H1 (cell line): ENCODE data around the gene PTPRG. TPM values are rescaled to one million over a fixed set of nuclear protein-coding genes. Genes with fewer than 3 reads are reported as not detected.

Experiments
- CTCF ChIA-PET: fragments of 300-600 bp; sonication (Branson Sonifier 250); formaldehyde crosslinking; loops from one replicate; lab custom pipeline; 2021; ENCODE audit not compliant: partially characterized antibody; lab: Charles Lee
- POLR2A ChIA-PET: fragments of 300-600 bp; sonication (Branson Sonifier 250); formaldehyde crosslinking; loops from one replicate; lab custom pipeline; 2021; ENCODE audit warnings: inconsistent platforms; ENCODE audit not compliant: partially characterized antibody; lab: Charles Lee
- DNase-seq, 2 experiments: peaks; one replicate each; pipeline versions ENCODE4 v3.0.0 to v3.0.0-alpha.2; 2010 to 2022; ENCODE audit warnings: low spot score in 2 of 2, low read depth in 1 of 2, mixed read lengths in 1 of 2
- FAIRE-seq: peaks from 2 replicates; lab custom pipeline; 2011; peaks lifted over from hg19 to GRCh38; lab: Jason Lieb, UNC
- H2AFZ ChIP-seq: 2 replicates; pipeline ENCODE4 v1.8.1; 2012; ENCODE audit warnings: low read length, inconsistent platforms
- H2AK5ac ChIP-seq: 2 replicates; pipeline ENCODE4 v1.6.1; 2013; ENCODE audit warnings: low read depth, low read length
- H2BK120ac ChIP-seq: replicated peaks from 2 replicates; pipeline ENCODE3; 2013; ENCODE audit warnings: low read depth, low read length, inconsistent platforms
- H2BK12ac ChIP-seq: 2 replicates; pipeline ENCODE4 v1.6.1; 2013; ENCODE audit warnings: low read depth, low read length
- H2BK15ac ChIP-seq: 2 replicates; pipeline ENCODE4 v1.6.1; 2013; ENCODE audit warnings: low read length
- H2BK20ac ChIP-seq: 2 replicates; pipeline ENCODE4 v1.6.1; 2013; ENCODE audit warnings: low read length
- H2BK5ac ChIP-seq: 2 replicates; pipeline ENCODE4 v1.6.1; 2013; ENCODE audit warnings: low read depth, low read length
- H3K14ac ChIP-seq: 2 replicates; pipeline ENCODE4 v1.6.1; 2013; ENCODE audit warnings: inconsistent platforms; ENCODE audit not compliant: insufficient read length
- H3K18ac ChIP-seq: 2 replicates; pipeline ENCODE4 v1.6.1; 2013; ENCODE audit warnings: low read length; ENCODE audit errors: extremely low read depth
- H3K23ac ChIP-seq: 2 replicates; pipeline ENCODE4 v1.6.1; 2013; ENCODE audit warnings: inconsistent platforms; ENCODE audit not compliant: insufficient read length
- H3K23me2 ChIP-seq: 2 replicates; pipeline ENCODE4 v1.6.1; 2013; ENCODE audit warnings: low read depth, low read length
- H3K27ac ChIP-seq: 2 replicates; pipeline ENCODE4 v1.6.1; 2011; ENCODE audit warnings: low read depth, low read length, inconsistent platforms
- H3K27me3 ChIP-seq, 4 experiments: replicated peaks in 1 of 4; 1 replicate in 1 of 4; 2 replicates in 3 of 4; pipeline versions ENCODE4 v1.6.1 to v1.8.1; 2011 to 2013; ENCODE audit warnings: low read length in 3 of 4, mild to moderate bottlenecking in 3 of 4, inconsistent platforms in 2 of 4, mixed read lengths in 2 of 4, moderate library complexity in 1 of 4; ENCODE audit not compliant: control insufficient read depth in 3 of 4, insufficient read depth in 3 of 4; ENCODE audit errors: extremely low read depth in 1 of 4
- H3K36me3 ChIP-seq, 4 experiments: 2 replicates each; pipeline versions ENCODE4 v1.6.1 to v1.8.1; 2011 to 2013; ENCODE audit warnings: mild to moderate bottlenecking in 4 of 4, low read length in 3 of 4, moderate library complexity in 2 of 4, control low read depth in 1 of 4, inconsistent platforms in 1 of 4; ENCODE audit not compliant: insufficient read depth in 4 of 4, control insufficient read depth in 2 of 4
- H3K4ac ChIP-seq: replicated peaks from 2 replicates; pipeline ENCODE3; 2013; ENCODE audit warnings: low read length, low read depth, mixed read lengths, inconsistent platforms; ENCODE audit not compliant: insufficient read length
- H3K4me1 ChIP-seq, 4 experiments: replicated peaks in 1 of 4; 1 replicate in 1 of 4; 2 replicates in 3 of 4; pipeline versions ENCODE4 v1.6.1 to v1.8.1; 2011 to 2013; ENCODE audit warnings: low read length in 3 of 4, inconsistent platforms in 2 of 4, mixed read lengths in 1 of 4; ENCODE audit not compliant: insufficient read depth in 4 of 4, control insufficient read depth in 3 of 4
- H3K4me2 ChIP-seq, 2 experiments: 2 replicates each; pipeline versions ENCODE4 v1.6.1 to v1.8.1; 2011 to 2013; ENCODE audit warnings: low read depth in 2 of 2, low read length in 2 of 2, control low read depth in 1 of 2, inconsistent platforms in 1 of 2, mild to moderate bottlenecking in 1 of 2; ENCODE audit not compliant: insufficient read depth in 1 of 2
- H3K4me3 ChIP-seq, 4 experiments: fragments of 200-600, 300-600 bp in 1 of 4; sonication (generic), shearing (Covaris generic), sonication (Bioruptor Twin) in 1 of 4; 2 replicates each; pipeline versions ENCODE4 v1.5.1 to v1.8.1; 2011 to 2016; ENCODE audit warnings: low read length in 4 of 4, low read depth in 3 of 4, control low read depth in 2 of 4, inconsistent platforms in 2 of 4, mild to moderate bottlenecking in 2 of 4, mixed read lengths in 1 of 4, moderate library complexity in 1 of 4; ENCODE audit not compliant: insufficient read depth in 2 of 4; ENCODE audit errors: extremely low read depth in 1 of 4
- H3K56ac ChIP-seq: replicated peaks from 2 replicates; pipeline ENCODE3; 2013; ENCODE audit warnings: low read depth, mild to moderate bottlenecking, mixed read lengths, low read length, inconsistent platforms; ENCODE audit not compliant: insufficient read length
- H3K79me1 ChIP-seq: 2 replicates; pipeline ENCODE4 v1.6.1; 2013; ENCODE audit warnings: low read depth, low read length, control low read depth
- H3K79me2 ChIP-seq, 2 experiments: 2 replicates each; pipeline versions ENCODE4 v1.6.1 to v1.8.1; 2012 to 2013; ENCODE audit warnings: low read length in 2 of 2, mild to moderate bottlenecking in 2 of 2, inconsistent platforms in 1 of 2; ENCODE audit not compliant: insufficient read depth in 2 of 2, control insufficient read depth in 1 of 2
- H3K9ac ChIP-seq, 4 experiments: replicated peaks in 1 of 4; 1 replicate in 1 of 4; 2 replicates in 3 of 4; pipeline versions ENCODE4 v1.6.1 to v1.8.1; 2011 to 2013; ENCODE audit warnings: low read depth in 3 of 4, low read length in 3 of 4, control low read depth in 2 of 4, mild to moderate bottlenecking in 2 of 4, moderate library complexity in 2 of 4, inconsistent platforms in 1 of 4; ENCODE audit errors: extremely low read depth in 1 of 4
- H3K9me3 ChIP-seq, 2 experiments: 2 replicates each; pipeline versions ENCODE4 v1.6.1 to v1.8.1; 2012 to 2013; ENCODE audit warnings: mild to moderate bottlenecking in 2 of 2, moderate library complexity in 2 of 2, control low read depth in 1 of 2, inconsistent platforms in 1 of 2, low read depth in 1 of 2, low read length in 1 of 2, mixed read lengths in 1 of 2; ENCODE audit not compliant: insufficient read depth in 2 of 2
- H4K20me1 ChIP-seq, 2 experiments: replicated peaks in 1 of 2; 2 replicates each; pipeline versions ENCODE3 to v1.8.1; 2011 to 2013; ENCODE audit warnings: inconsistent platforms in 2 of 2, low read length in 2 of 2, mild to moderate bottlenecking in 1 of 2; ENCODE audit not compliant: insufficient read depth in 2 of 2, control insufficient read depth in 1 of 2
- H4K5ac ChIP-seq: 2 replicates; pipeline ENCODE4 v1.6.1; 2013; ENCODE audit warnings: low read length, low read depth, mixed read lengths, inconsistent platforms; ENCODE audit not compliant: insufficient read length
- H4K8ac ChIP-seq: 2 replicates; pipeline ENCODE4 v1.8.0; 2013; ENCODE audit warnings: mild to moderate bottlenecking, moderate library complexity, low read length, inconsistent platforms; ENCODE audit not compliant: insufficient read depth; ENCODE audit errors: extremely low read depth
- H4K91ac ChIP-seq: replicated peaks from 2 replicates; pipeline ENCODE3; 2013; ENCODE audit warnings: low read length, mixed read lengths, inconsistent platforms; ENCODE audit not compliant: insufficient read length
- JUN ChIP-seq: IDR thresholded peaks from 2 replicates; pipeline ENCODE4 v1.6.1; 2011; ENCODE audit warnings: low read depth, mild to moderate bottlenecking, improper control_type of control experiment, low read length
- JUND ChIP-seq: IDR thresholded peaks from 2 replicates; pipeline ENCODE4 v1.6.1; 2011; ENCODE audit warnings: mild to moderate bottlenecking, improper control_type of control experiment, low read length
- KDM1A ChIP-seq: fragments of 200-600, 300-600 bp; sonication (generic); IDR thresholded peaks from 2 replicates; pipeline ENCODE4 v1.7.1; 2016; ENCODE audit warnings: mild to moderate bottlenecking, low read length, borderline replicate concordance
- SIX5 ChIP-seq: IDR thresholded peaks from 2 replicates; pipeline ENCODE4 v1.6.1; 2011; ENCODE audit warnings: mild to moderate bottlenecking, low read depth, low read length
- WGBS, 2 experiments: shearing (Covaris generic) in 1 of 2; methylation state at CpG; one replicate each; pipeline versions ENCODE4 v1.1.6 to v1.1.7; 2013 to 2015; ENCODE audit warnings: low lambda C conversion rate in 2 of 2, mixed read lengths in 2 of 2, inconsistent platforms in 1 of 2, low coverage in 1 of 2, missing lambda C conversion rate in 1 of 2; ENCODE audit not compliant: insufficient replicate concordance in 2 of 2, insufficient coverage in 1 of 2, insufficient read length in 1 of 2; ENCODE audit errors: extremely low coverage in 1 of 2, missing lambda C conversion rate in 1 of 2; 5-methylcytosine and 5-hydroxymethylcytosine counted together
- polyA plus RNA-seq, 7 experiments: library from polyadenylated mRNA; depleted of rRNA in 3 of 7; stranded (reverse) in 5 of 7; unstranded in 2 of 7; fragments of >200 nt in 5 of 7; fragments of 200-250 nt in 2 of 7; gene quantifications; 1 replicate in 5 of 7; 2 replicates in 1 of 7; 4 replicates in 1 of 7; pipeline versions ENCODE4 v1.2.1 to v1.2.3, GENCODE V29; 2011 to 2013; ENCODE audit warnings: missing spikeins in 2 of 7, mixed read lengths in 2 of 7
- total RNA-seq: library from RNA; stranded (reverse); fragmentation: NEBNext Ultra II Directional; extraction: Animal tissue kit (Norgen Biotek cat#: 25700); gene quantifications from 2 replicates; pipeline ENCODE4 v1.2.1, GENCODE V29; 2021
- TF ChIP-seq, protein P1 (sequence below), 3 experiments: IDR thresholded peaks; 1 replicate in 2 of 3; 2 replicates in 1 of 3; pipeline versions ENCODE4 v1.5.1 to v1.6.1; 2011; ENCODE audit warnings: low read length in 3 of 3, mild to moderate bottlenecking in 3 of 3, inconsistent platforms in 2 of 3, low read depth in 1 of 3, moderate library complexity in 1 of 3; ENCODE audit not compliant: insufficient read depth in 1 of 3; ENCODE audit errors: control extremely low read depth in 1 of 3

PTPRG gene
- total and polyA plus RNA-seq, 2 of the 8 experiments (the other 6 are each of a cell fraction or from before 2014, with no cell fraction given), result 23.3 to 96.2 TPM

DNA sequence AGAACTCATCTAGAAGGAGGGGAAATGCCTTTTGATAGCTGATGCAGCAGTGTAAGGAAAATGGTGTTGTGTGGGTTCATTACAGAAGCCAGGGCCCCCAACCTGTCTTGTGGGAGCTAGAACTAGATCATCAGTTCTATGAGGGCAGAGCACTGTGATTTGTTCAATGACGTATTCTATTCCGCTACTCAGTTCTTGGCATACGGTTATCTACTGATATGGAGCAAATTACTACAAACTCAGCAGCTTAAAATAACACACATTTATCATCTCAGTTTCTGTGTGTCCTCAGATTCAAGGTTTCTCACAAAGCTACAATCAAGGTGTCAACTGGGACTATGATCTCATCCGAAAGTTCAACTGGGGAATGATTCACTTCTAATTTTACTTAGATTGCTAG is 561.4 kb downstream of the PTPRG start:
- H4K8ac ChIP-seq, result no peak overlapping the region
- H3K23me2 ChIP-seq, result no peaks in the 10 kb centered on the region
- H3K4me1 ChIP-seq, result peaks cover 0 to 4% (median 2%) of the 10 kb centered on the region in 4 experiments; a peak in 2 of 7 replicates
- FAIRE-seq (no peak), DNase-seq (no peak)
- H3K4me3 ChIP-seq, result no peak overlapping the region
- H3K9ac ChIP-seq, result no peak overlapping the region
- no peak overlapping the region for H4K91ac ChIP-seq
- CTCF ChIA-PET, result interaction anchor here (0.9 to 2.4 kb wide), 3 partner anchors 9 to 64 kb away, joined by 3 to 11 read pairs (median 11); no protein-coding TSS in a partner anchor
- H3K79me2 ChIP-seq, result no peaks in the 10 kb centered on the region
- H2AK5ac ChIP-seq, result no peak overlapping the region
- no peak overlapping the region for H2BK120ac ChIP-seq
- no peak overlapping the region for H3K18ac ChIP-seq
- H3K14ac ChIP-seq, result no peak overlapping the region
- no peak overlapping the region for H2BK12ac ChIP-seq
- H3K56ac ChIP-seq, result no peak overlapping the region
- H3K27ac ChIP-seq, result no peak overlapping the region
- POLR2A ChIA-PET, result no interaction called here
- TF ChIP-seq SIX5 (no peak), JUND (no peak), JUN (no peak), KDM1A (no peak)
- TF ChIP-seq, protein P1, sequence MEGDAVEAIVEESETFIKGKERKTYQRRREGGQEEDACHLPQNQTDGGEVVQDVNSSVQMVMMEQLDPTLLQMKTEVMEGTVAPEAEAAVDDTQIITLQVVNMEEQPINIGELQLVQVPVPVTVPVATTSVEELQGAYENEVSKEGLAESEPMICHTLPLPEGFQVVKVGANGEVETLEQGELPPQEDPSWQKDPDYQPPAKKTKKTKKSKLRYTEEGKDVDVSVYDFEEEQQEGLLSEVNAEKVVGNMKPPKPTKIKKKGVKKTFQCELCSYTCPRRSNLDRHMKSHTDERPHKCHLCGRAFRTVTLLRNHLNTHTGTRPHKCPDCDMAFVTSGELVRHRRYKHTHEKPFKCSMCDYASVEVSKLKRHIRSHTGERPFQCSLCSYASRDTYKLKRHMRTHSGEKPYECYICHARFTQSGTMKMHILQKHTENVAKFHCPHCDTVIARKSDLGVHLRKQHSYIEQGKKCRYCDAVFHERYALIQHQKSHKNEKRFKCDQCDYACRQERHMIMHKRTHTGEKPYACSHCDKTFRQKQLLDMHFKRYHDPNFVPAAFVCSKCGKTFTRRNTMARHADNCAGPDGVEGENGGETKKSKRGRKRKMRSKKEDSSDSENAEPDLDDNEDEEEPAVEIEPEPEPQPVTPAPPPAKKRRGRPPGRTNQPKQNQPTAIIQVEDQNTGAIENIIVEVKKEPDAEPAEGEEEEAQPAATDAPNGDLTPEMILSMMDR (IDR thresholded peaks at IDR 0.05; ENCODE audit: control extremely low read depth in 1 of 3, insufficient read depth in 1 of 3, low read depth in 1 of 3, low read length in 3 of 3), result no peak
- H2AFZ ChIP-seq, result no peak overlapping the region
- H4K5ac ChIP-seq, result no peak overlapping the region
- H3K4ac ChIP-seq, result no peak overlapping the region
- no peak overlapping the region for H3K23ac ChIP-seq
- H3K9me3 ChIP-seq, result 0 out of 4 replicates have a peak, but pooled peaks cover 0 to 3% of the 10 kb centered on the region in 2 experiments
- H2BK15ac ChIP-seq, result no peak overlapping the region
- H4K20me1 ChIP-seq, result no peaks in the 10 kb centered on the region
- no peak overlapping the region for H2BK20ac ChIP-seq
- no peaks in the 10 kb centered on the region for H3K27me3 ChIP-seq
- no peak overlapping the region for H2BK5ac ChIP-seq
- 71% methylated on average over 4 of the region's 4 CpGs; no CpG with 5 or more reads in 1 of the 2 experiments for WGBS, 2 experiments
- no peaks in the 10 kb centered on the region for H3K79me1 ChIP-seq
- no peaks in the 10 kb centered on the region; a peak in 1 of 8 replicates for H3K36me3 ChIP-seq
- no peak overlapping the region for H3K4me2 ChIP-seq
